Myocyte (in vitro differentiated cells): Measurements from ENCODE around the gene KRT33A. TPM values are rescaled to one million over a fixed set of nuclear protein-coding genes. Genes with fewer than 3 reads are reported as not detected.
"Not testable (repeated sequence)": the region's sequence is repeated elsewhere in the genome, so short reads cannot be mapped to it uniquely, and the experiment has no call there.

Experiments
- DNase-seq: peaks from one replicate; pipeline ENCODE4 v3.0.0-alpha.2; 2012; ENCODE audit warnings: low read depth
- polyA plus RNA-seq: library from polyadenylated mRNA; unstranded; fragments of >200 nt; gene quantifications from one replicate; pipeline ENCODE4 v1.2.1, GENCODE V29; 2012; ENCODE audit warnings: missing spikeins
- total RNA-seq: library from RNA; depleted of rRNA; stranded (reverse); fragments of >200 nt; gene quantifications from 2 replicates; pipeline ENCODE4 v1.2.3, GENCODE V29; 2014

Gene KRT33A
- not detected in 2 replicates for total RNA-seq
- not detected for polyA plus RNA-seq

DNA sequence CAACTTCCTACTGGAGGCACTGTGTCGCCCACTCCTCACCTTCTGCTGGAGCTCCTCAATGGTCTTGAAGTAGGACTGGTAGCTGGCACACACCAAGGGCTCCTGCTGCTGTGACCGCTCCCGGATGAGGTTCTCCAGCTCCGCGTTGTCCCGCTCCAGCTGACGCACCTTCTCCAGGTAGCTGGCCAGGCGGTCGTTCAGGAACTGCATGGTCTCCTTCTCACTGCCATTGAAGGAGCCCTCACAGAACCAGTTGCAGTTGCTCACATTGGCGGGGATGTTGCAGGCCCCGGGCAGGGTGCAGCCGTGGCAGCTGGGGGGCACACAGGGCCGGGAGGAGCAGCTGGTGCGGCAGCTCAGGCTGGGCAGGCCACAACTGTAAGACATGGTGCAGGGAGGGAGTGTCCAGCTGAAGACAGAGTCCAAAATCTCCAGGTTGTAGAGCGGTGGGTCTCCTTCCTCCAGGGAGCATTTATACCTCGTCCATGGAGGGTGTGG lies at the start of gene KRT33A:
Gene KRT33A, minus strand, starts transcription at position 448 of the 498 bp plus-strand sequence. Its CDS starts 61 bp downstream, at position 387.
- DNase-seq, result not testable (repeated sequence)

DNA sequence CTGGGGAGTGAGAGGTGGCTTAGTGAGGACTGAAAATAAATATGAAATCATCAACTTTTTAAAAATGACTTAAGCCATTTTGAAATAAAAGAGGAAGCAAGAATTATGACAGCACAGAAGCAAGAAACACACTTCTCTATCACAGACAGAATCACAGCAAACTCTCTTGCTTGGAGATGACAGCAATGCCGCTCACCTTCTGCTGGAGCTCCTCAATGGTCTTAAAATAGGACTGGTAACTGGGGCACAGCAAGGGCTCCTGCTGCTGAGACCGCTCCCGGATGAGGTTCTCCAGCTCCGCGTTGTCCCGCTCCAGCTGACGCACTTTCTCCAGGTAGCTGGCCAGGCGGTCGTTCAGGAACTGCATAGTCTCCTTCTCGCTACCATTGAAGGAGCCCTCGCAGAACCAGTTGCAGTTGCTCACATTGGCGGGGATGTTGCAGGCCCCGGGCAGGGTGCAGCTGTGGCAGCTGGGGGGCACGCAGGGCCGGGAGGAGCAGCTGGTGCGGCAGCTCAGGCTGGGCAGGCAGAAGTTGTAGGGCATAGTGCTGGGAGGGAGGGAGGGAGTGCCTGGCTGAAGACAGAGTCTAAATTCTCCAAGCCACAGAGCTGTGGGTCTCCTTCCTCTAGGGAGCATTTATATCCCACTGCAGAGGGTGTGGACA lies 46.5 kb upstream of the KRT33A start, which contains the start of gene KRT31:
Gene KRT31, minus strand, starts transcription at position 613 of the 665 bp plus-strand sequence. Its CDS starts 69 bp downstream, at position 544.
- peak; percentile 77 for DNase-seq

DNA sequence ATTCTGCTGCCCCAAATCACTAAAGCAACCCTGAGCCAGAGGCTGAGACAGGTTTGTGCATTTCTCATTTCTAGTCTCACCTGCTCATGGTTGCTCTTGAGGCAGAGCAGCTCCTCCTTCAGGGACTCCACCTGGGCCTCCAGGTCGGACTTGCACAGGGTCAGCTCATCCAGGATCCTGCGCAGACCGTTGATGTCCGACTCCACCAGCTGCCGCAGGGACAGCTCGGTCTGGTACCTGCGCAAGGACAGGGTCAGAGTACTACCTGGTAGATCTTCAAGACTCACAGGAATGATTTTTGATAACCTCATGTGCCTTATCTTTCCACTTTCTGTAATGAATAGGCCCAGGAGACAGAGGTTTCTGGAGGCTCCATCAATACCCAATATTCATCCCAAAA lies 45.7 kb upstream of the KRT33A start:
- no peak for DNase-seq

DNA sequence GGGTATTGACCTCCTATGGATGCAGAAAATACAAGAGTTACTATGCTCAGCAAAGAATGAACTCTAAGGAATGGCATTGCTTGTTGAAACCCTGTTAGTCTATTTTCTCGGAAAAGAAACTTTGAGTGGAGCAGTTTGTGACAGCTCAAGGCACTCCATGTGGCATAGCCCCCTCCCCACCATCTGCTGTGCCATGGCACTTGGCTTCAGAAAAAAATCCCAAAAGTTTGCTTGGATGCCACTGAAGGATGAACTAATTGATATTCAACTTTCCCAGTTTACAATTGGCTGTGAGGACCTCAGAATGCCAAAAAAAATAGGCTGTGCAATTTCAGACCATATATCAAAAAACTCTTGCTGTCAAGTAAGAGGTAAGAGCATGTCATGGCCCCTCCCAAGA lies 45.0 kb upstream of the KRT33A start:
- no peak for DNase-seq

DNA sequence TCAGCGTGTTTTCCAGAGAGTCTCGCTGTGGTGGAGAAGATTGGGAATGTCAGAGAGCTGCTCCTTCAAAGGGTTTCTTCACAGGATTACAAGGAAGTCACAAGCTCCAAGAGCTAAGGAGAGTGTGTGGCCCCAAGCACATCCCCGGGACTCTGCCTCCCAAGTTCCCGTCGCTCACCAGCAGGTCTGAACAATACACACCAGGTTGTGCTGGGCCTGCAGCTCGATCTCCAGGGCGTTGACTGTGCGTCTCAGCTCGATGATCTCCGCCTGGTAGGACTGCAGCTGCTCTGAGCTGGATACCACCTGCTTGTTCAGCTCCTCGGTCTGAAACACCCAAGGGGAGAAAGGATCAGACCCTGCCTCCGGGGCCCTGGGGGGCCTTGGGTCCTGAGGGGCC lies 44.4 kb upstream of the KRT33A start:
- not testable (repeated sequence) for DNase-seq

DNA sequence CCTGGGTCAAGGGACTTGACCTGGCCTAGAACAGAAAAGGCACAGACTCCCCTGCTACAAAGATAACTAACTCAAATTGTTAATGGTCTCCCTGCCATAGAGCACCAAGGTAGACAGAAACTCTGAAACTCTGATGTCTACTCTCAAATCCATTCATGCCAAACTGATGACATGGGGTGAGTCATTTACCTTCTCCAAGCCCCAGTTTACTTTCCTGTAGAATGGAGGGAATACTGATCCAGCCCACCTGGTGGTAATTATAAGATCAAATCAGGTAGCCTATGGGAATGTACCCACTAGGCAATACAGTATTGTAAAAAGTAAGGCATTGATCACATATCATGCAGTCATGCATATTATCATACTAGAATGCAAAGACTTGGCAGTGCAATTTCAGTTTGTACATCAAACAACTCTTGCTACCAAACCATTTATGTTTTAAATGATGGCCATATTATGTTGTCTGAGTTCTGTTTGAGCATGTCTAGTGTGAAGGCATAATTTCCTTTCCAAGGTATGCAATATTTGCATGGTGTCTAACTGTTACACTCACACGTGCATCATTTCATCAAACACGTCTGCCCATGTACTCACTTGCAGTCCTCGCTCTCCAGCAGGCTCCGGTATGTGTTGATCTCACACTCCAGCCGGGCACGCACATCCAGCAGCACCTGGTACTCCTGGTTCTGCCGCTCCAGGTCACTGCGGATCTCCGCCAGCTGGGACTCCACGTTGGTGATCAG lies 43.8 kb upstream of the KRT33A start:
- no peak for DNase-seq

DNA sequence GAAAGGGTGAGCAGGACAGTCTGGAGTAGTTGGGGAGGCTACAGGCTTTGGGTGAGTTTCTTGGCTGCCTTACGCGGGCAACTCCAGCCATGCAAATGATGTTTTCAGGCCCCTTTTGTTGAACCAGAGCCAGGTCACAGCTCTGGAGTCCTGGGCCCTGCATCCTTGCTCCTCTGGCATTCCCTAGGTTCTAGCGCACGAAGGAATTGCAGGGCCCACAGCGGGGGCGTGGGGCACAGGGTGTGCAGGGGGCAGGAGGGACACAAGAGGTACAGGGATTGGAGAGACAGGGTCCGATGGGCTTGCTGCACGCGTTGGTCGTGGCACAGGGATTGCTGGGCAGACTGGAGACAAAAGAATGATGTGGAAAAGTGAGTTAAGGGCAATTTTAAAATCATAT lies 43.2 kb upstream of the KRT33A start:
- no peak for DNase-seq

DNA sequence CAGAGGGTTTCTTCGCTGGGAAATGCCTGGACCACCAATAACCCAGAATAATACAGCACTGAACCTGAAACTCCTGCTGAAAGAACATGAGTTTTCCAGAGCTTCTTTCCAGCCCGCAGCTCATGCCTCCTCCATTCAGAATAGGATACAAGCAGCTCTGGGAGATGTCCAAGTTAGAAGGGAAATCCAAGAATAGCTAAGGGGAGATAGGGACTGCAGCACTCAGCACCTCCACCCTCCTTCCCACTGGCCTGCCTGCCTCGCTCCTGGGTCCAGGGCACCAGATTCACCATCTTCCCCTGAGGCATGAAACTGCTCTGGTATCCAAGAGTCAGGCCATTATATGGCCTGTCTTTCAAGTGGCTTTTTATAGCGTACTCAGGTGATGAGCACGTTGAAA lies 42.7 kb upstream of the KRT33A start:
- no peak for DNase-seq

DNA sequence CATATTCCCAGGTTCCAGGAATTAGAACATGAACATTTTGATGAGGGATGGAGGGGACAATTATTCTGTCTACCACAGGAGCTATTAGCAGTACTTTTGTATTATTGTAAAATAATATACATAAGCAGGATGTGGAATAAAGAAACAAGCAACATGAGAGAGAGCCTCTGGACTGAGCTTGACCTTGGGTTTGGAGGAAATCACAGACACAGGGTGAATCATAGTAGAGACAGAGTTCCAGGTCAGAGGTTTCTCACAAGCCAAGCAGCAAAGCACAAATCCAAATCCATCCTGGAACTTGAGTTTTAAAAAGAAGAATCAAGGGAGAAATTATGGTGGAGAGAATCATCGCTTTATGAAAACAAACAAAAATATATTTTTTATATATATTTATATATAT lies 41.6 kb upstream of the KRT33A start:
- no peak for DNase-seq

DNA sequence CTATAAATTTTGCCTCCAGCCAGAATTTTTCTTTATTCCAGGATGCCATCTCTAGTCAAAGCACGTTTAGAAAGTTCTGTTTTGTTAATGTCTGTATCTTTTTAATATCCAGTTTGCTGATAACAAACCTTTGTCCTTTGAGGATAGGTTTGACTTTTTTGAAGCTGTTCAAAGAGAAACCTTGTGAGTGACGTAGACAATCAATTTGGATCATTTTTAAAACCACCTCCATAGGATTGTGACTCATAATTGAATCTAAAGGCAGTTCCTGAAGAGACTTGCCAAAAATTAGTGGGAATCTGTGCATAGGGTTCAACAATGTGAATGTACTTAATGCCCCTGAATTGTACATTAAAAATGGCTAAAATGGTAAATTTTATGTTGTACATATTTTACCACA lies 40.9 kb upstream of the KRT33A start:
- no peak for DNase-seq

DNA sequence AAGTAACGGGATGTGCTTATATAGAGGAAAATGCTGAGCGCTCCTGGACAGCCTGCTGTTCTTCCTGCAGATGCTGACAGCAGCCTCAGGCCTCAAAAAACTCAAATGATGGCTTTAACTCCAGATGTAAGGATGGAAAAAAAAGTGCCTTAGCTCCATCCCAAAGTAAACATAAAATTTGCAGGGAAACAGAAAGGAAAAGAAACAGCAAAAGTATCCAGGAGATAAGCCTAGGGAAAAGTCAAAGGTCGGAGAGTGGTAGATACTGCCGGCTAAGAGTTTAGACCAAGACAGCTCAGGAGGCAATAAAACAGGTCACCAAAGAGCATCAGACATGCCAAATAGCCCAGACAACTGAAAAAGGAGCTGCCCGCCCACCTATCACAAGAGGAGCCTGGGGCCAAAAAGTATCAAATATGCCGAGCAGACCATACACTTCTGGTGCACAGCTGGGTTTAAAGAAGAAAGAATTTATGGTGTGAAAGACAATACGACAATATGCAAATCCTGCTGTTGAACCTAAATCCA lies 39.8 kb upstream of the KRT33A start:
- no peak for DNase-seq

DNA sequence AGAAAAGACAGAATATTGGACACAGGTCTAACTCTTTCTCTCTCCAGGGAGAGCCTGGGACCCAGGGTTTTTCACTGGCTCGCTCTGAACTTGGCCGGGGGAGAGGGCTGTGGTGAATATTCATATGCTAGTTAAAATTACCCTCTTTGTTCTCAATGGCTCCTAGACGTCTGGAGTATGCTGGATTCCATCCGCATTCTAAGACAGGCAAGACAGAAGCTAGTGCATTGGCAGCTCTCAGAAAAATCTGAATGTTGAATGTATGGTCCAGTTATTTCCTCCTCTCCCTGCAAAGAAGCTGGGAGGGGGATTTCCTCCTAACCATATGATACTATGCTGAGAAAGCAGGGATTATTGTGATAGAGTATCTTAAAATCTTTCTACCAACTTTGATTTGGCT lies 37.0 kb upstream of the KRT33A start:
- no peak for DNase-seq

DNA sequence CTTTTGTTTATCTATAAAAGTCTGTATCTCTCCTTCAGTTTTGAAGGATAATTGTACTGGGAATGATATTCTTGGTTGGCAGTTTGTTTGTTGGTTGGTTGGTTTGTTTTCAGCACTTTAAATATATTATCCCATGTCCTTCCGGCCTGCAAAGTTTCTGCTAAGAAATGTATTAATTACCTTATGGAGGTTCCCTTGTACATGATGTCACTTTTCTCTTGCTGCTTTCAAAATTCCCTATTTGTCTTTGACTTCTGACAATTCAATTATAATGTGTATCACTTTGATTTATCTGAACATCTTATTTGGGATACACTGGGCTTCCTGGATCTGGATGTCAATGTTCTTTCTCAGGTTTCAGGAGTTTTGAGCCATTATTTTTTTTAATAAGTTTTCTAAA lies 35.6 kb upstream of the KRT33A start:
- no peak for DNase-seq

DNA sequence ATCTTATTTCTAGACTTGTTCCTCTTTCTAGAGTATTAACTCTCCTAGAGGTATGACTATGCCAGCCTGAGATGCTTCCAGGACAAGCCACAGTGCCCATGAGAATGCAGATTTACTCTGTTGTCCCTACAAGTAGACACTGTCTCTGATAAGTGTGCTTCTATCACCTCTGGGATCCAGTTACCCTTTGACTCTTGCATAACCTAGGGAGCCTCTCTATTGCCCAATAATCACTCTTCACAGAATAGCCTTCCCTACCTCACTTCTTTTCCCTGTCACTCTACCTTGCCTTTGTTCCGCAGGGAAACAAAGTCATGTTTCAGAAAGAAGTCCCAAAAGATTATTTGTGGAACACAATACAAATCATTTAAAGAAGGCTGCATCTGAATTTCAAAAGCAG lies 33.1 kb upstream of the KRT33A start:
- DNase-seq, result no peak

DNA sequence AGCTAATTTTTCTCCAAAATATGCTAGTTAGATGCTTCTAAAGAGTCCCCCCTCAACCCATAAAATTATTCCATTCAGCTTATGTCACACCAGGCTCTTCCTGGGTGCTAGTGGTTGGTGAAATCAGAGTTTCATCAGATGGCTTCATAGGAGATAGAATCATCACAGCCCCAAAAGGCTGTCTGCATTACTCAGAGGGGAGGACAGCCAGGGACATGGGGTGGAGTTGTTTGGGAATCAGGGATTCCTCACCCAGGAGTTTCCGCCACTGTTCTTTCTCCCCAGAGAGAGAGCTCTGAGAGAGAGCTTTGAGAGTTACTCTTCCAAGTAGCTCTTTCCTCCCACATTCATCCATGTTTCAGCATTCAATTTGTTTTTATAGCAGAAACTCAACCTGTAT lies 31.8 kb upstream of the KRT33A start:
- no peak for DNase-seq

DNA sequence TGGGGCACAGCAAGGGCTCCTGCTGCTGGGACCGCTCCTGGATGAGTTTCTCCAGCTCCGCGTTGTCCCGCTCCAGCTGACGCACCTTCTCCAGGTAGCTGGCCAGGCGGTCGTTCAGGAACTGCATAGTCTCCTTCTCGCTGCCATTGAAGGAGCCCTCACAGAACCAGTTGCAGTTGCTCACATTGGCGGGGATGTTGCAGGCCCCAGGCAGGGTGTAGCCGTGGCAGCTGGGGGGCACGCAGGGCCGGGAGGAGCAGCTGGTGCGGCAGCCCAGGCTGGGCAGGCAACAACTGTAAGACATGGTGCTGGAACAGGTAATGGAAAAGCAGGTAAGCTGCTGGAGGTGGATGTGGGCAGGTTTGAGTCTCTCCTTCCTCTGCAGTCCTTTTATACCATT lies 31.3 kb upstream of the KRT33A start, which contains the start of gene KRT34:
Gene KRT34, minus strand, starts transcription at position 364 of the 400 bp plus-strand sequence. Its CDS starts 60 bp downstream, at position 304.
- not testable (repeated sequence) for DNase-seq

DNA sequence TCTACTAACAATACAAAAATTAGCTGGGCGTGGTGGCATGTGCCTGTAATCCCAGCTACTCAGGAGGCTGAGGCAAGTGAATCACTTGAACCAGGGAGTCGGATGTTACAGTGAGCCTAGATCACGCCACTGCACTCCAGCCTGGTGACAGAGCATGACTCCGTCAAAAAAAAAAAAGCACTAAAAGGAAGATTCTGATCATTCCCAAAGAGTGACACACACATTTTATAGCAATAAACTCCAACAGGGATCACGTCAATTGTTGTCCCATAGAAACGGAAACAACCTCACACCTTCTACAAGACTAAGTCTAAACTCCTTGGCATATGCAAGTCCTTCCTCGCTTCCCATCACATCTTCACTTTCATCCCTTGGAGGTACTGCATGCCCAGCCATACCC lies 29.5 kb upstream of the KRT33A start:
- peak; percentile 30 for DNase-seq

DNA sequence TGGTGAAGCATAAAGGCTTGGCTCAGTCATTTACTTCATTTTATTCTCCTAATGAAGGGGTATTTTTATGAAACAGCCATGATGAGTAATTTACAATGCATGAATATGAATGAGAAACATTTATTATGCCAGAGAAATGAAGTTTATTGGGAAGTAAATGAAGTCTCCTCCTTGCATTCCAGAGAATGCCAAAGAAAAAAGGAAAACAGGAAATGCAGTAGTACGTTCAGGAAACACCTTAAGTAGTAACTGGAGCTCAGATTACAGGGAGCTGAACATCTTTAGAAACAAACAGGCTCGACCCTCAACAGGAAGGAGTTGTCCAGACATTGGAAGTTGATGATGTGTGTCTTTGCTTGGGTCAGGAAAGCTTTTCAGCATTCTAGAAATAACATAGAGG lies 26.9 kb upstream of the KRT33A start:
- DNase-seq, result no peak

DNA sequence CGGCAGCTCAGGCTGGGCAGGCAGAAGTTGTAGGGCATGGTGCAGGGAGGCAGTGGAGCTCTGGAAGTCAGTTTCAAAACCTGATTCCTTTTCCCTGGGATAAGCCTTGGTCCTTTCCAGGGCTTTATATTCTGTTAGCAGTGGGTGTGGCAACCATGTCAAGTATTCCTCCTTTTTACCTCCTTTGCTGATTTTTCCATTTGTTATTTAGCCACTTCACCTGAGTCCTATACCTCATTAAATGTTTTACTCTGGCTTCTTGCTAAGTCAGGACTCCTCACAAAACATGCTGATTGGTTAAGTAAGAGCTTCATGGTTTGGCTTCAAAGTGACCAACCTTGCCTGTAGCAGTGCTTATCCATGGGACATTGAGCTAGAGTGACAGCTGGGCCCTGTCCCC lies 19.1 kb upstream of the KRT33A start, which contains the start of gene KRT33B:
Gene KRT33B, minus strand, starts transcription at position 101 of the 400 bp plus-strand sequence. Its CDS starts 63 bp downstream, at position 38.
- DNase-seq, result no peak

DNA sequence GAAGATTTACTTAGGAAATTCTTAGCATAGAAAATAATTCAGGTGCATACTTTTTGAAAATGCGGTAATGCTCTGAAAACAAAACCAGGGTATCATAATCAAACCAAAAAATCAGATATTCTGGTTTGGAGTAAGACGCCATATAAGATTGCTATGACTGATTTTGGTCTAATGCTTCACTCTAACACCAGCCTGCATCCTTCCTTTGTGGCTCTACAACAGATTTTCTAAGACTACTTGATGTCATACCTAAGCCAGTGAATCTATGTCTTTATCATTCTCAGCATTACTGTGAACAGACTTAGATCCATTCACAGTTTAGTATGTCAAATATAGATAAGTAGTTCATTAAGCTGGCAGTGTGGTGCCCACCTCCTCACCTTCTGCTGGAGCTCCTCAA lies 18.4 kb upstream of the KRT33A start:
- DNase-seq, result no peak

DNA sequence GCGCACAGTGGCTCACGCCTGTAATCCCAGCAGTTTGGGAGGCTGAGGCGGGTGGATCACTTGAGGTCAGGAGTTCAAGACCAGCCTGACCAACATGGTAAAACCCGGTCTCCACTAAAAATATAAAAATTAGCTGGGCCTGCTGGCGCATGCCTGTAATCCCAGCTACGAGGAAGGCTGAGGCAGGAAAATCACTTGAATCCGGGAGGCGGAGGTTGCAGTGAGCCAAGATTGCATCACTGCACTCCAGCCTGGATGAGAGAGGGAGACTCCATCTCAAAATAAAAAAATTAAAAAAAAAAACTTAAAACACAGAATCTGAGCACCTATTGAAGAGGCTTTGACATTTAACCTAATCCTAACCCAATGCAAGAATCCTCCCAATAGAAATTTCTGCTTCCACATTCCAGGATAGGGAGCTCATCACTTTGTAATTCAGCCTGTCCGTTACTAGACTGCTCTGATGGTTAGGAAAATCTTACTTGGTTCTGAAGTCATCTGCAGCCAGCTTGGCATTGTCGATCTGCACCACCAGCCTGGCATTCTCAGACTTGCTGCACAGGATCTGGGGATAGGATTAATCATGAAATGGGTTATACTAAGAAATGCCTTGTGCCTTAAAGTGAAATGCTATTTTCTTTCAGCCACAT lies 16.9 kb upstream of the KRT33A start:
- peak; percentile 28 for DNase-seq

DNA sequence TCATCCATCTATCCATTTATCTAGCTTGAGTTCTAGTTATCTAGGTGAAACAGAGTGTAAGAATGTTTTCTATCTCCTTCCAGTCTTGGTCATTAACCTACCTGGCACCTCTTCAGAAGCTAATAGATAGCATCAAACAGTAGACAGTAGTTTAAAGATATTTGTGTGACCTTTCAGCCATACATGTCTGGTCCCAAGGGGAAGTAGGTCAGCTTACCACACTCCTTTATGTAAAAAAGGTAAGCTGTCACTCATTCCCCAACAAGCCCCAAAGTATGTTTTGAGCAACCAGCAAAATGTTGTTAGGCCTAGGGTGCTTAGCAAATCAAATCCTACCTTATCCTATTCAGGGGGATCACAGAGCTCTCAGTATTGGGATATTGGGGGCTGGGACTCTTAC lies 15.4 kb upstream of the KRT33A start:
- DNase-seq, result no peak
